GM18502 (cell line): ENCODE data around the gene POLE3.
"Not testable (repeated sequence)": the region's sequence is repeated elsewhere in the genome, so short reads cannot be mapped to it uniquely, and the experiment has no call there.

Experiments
- ATAC-seq: cut with Tn5 transposase; IDR thresholded peaks from one replicate; pipeline ENCODE4 v1.9.1; 2021; ENCODE audit warnings: mild to moderate bottlenecking; ENCODE audit not compliant: unreplicated experiment, poor library complexity

Gene POLE3

GRCh38 chr9:113379829-113380210 lies 30.7 kb downstream of the POLE3 start:
- ATAC-seq = not testable (repeated sequence)

GRCh38 chr9:113379094-113379828 lies 31.2 kb downstream of the POLE3 start:
- not testable (repeated sequence) for ATAC-seq

GRCh38 chr9:113376634-113377567 lies 33.6 kb downstream of the POLE3 start, which contains the start of gene HDHD3:
Gene HDHD3, minus strand, starts transcription at chr9:113376986. Its CDS starts 2,632 bp downstream, at chr9:113374354.
- ATAC-seq = peak; percentile 74

GRCh38 chr9:113375057-113376023 lies 35.1 kb downstream of the POLE3 start:
- ATAC-seq = no peak

- no peak for ATAC-seq
Observed at GRCh38 chr9:113373676-113374392, 36.6 kb downstream of the POLE3 start.

- ATAC-seq = no peak
Observed at GRCh38 chr9:113373256-113373655, 37.2 kb downstream of the POLE3 start.

GRCh38 chr9:113372059-113372458 lies 38.4 kb downstream of the POLE3 start:
- ATAC-seq = no peak

GRCh38 chr9:113370806-113371325 lies 39.6 kb downstream of the POLE3 start:
- no peak for ATAC-seq

- no peak for ATAC-seq
Observed at GRCh38 chr9:113369855-113370140, 40.7 kb downstream of the POLE3 start.

GRCh38 chr9:113368982-113369854 lies 41.3 kb downstream of the POLE3 start:
- ATAC-seq = no peak

- no peak for ATAC-seq
Observed at GRCh38 chr9:113368348-113368981, 42.0 kb downstream of the POLE3 start.

- ATAC-seq = not testable (repeated sequence)
Observed at GRCh38 chr9:113365652-113366051, 44.8 kb downstream of the POLE3 start.

GRCh38 chr9:113364951-113365350 lies 45.5 kb downstream of the POLE3 start:
- ATAC-seq = no peak

GRCh38 chr9:113363336-113363735 lies 47.1 kb downstream of the POLE3 start:
- no peak for ATAC-seq

- no peak for ATAC-seq
Observed at GRCh38 chr9:113361304-113362018, 49.0 kb downstream of the POLE3 start.

GRCh38 chr9:113360242-113360842 lies 50.1 kb downstream of the POLE3 start:
- no peak for ATAC-seq

GRCh38 chr9:113359385-113359784 lies 51.1 kb downstream of the POLE3 start:
- ATAC-seq = no peak
